NCI-H187 treated with DMSO at 0.1 percent for 48 hours (cell line): ENCODE measurements around the gene NEURL2.

ENCODE experiments used
- DNase-seq: peaks from one replicate; lab custom pipeline; 2025; lab: John Stamatoyannopoulos, UW

The NEURL2 gene

DNA sequence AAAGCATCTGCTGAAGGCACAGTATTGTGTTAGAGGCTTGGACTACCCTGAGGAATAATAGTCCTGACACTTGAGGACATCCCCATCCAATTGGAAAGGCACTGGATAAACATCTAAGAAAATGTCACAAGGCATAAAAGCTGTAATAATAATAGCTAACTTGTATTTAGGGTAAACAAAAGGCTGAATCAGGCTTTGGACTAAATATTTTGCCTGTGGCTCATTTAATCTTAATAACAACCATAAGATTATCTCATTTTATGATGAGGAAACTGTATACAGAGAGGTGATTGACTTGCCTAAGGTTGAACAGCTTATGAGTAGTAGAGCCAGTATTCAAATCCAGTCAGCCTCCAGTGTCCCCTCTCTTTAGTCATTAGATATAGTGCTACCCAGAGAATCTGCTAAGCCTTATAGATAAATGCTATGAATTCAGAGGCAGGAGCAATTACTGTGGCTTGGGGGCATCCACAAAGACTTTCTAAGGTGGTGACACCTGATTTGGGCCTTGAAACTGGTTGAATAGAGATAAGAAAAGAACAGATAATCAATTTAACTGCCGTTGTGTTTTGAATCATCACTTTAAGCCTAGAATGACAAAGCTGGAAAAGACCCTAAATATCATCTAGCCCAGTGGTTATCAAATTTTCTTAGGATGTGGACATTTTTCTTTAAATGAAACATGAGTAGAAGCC, 17.5 kb downstream of the NEURL2 start:
- DNase-seq: no peak

DNA sequence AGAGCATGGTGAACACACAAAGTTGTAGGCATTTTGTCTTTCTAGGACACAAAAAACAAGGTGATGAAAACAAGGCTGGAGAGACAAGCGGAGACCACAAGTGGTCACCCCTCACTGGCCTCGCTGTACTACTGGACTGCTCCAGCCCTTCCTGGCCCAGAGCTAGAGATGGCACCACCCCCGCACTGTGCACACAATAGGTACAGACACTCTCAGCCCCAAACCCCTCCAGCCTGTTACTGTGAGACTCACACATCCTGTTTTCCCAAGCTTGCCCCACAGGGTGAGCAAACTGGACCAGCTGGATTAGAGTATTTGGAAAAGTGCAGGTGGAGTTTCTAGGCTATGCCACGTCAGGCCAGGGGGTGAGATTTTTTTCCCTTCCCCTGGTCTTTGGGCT, 18.4 kb downstream of the NEURL2 start:
- no peak for DNase-seq

DNA sequence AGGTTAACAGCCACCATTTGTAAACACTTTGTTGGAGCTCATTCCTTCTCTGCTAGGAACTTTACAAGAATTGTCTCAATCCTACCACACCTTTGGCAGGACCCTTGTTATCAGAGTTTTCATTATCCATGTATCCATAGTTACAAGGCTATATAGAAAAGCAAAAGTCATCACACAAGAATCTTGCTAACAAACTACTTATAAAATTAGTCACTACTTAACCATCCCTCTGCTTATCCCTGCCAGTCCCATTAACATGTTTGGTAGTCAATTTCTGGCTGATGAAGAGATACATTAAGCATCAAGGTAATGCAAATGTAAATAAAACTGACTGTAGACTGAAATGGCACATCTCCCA, 23.2 kb downstream of the NEURL2 start:
- no peak for DNase-seq

- no peak for DNase-seq
These were observed 23.7 kb downstream of the NEURL2 start for GRCh38 chr20:45867136-45867818.

GRCh38 chr20:45866454-45866853, 24.6 kb downstream of the NEURL2 start:
- DNase-seq: no peak

DNA sequence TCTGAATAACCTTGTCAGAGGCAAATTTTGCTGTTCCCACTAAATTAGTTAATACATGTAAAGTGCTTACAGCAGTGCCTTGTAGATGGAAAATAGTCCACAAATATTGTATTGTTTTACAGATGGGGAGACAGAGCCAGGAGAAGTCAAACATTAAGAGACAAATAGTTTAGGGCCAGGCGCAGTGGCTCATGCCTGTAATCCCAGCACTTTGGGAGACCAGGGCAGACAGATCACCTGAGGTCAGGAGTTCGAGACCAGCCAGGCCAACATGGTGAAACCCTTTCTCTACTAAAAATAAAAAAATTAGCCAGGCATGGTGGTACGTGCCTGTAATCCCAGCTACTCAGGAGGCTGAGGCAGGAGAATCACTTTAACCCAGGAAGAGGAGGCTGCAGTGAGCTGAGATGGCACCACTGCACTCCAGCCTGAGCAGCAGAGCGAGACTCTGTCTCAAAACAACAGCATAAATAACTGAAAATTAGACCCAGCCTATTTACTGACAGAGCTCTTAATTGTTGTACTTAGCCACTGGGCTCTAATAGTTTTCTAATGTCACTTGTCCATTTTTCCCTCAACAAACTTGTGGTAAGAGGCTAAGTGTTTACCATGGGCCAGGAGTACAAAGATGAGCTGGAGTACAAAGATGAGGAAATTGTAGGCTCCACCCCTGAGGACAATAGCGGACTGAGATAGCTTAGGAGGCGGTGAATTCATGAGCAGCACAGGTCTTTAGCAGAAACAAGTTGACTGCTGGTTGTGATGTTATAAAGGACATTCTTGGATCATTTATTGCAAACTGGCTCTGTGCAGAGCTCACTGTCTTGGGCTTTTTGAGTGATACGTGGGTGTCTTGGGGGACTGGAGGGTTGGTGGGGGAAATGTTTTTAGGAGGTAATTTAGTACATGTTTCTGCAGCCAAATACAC, 27.2 kb downstream of the NEURL2 start:
- no peak for DNase-seq

DNA sequence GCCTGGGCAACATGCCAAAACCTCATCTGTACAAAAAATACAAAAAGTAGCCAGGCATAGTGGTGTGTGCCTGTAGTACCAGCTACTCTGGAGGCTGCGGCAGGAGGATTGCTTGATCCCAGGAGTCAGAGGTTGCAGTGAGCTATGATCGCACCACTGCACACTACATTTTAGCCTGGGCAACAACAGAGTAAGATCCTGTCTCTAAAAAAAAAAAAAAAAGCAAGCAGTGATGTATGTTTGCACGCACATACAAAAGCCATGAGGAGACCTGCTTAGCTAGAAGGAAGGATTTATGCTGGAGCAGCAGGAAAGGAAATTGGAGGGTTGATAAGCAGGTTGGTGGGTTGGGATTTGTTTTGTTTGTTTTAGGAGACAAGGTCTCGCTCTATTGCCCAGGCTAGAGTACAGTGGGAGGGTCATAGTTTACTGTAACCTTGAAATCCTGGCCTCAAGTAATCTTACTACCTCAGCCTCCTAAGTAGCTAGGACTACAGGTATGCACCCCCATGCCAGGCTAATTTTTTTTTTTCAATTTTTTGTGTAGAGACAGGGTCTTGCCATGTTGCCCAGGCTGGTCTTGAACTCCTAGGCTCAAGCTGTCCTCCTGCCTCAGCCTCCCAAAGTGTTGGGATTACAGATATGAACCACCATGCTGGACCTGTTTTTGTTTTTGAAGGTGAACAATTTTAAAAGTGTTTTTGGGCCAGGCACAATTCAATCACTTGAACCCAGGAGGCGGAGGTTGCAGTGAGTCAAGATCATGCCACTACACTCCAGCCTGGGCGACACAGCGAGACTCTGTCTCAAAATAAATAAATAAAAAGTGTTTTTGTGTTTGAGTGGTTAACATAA, 29.6 kb downstream of the NEURL2 start:
- no peak for DNase-seq

DNA sequence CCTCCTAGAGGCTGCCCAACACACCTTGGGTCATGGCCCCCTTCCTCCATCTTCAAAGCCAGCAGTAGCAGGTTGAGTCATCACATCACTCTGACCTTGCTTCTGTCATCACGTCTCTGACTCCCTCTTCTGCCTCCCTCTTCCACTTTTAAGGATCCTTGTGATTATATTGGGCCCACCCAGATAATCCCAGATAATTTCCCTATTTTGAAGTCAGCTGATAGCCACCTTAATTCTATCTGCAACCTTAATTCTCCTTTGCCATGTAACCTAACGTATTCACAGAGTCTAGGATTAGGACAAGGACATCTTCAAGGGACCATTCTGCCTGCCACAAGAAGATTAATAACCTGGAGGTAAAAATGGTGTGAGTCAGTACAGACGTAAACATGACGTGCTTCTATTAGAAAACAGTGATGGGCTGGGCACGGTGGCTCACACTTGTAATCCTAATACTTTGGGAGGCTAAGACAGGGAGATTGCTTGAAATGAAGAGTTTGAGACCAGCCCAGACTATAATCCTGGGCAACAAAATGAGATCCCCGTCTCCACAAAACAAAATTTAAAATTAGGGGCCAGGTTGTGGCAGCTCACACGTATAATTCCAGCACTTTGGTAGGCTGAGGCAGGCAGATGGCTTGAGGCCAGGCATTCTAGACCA, 30.3 kb downstream of the NEURL2 start:
- DNase-seq: no peak

GRCh38 chr20:45859916-45860315, 31.1 kb downstream of the NEURL2 start:
- DNase-seq: no peak

DNA sequence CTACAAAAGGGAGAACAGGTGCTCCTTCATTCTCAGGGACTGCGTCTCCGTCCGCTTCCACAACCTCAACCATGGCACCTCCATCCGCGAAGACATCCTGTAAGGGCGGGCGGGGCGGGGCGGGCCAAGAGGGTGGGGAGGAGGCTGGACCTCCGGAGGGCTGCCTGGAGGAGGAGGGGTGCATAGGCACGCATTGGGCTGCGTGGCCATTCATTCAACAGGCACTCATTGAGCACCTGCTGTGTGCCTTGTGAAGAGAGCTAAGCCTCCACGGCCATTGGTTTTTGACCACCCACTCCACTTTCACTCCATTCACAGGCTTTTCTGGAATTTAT, 33.2 kb downstream of the NEURL2 start:
- no peak for DNase-seq

GRCh38 chr20:45857114-45857881, 33.7 kb downstream of the NEURL2 start, which contains the start of the genes ACOT8 and ZSWIM3:
ACOT8 (minus strand) TSS chr20:45857392; CDS start chr20:45857315, 77 bp downstream.
ZSWIM3 (plus strand) TSS chr20:45857614; CDS start chr20:45857826, 212 bp downstream.
- DNase-seq: peak; percentile 98

DNA sequence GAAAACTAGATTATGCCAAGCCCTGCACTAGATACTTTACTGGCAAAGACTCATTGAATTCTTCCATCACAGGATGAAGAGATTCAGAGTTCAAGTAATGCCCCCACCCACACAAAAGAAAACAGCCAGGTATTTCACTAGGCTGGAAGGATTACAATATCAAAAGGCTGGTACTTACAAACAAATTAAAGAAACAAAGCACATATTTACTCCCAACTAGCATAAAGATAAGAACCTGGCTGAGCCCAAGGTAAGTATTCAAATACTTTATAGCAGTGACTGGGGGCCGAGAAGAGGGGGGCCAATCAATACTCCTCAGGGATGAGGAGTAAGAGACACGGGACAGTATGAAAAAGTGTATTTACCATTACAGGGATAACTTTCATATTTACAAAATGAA, 37.5 kb downstream of the NEURL2 start:
- DNase-seq: no peak

GRCh38 chr20:45852326-45852725, 38.7 kb downstream of the NEURL2 start:
- no peak for DNase-seq

DNA sequence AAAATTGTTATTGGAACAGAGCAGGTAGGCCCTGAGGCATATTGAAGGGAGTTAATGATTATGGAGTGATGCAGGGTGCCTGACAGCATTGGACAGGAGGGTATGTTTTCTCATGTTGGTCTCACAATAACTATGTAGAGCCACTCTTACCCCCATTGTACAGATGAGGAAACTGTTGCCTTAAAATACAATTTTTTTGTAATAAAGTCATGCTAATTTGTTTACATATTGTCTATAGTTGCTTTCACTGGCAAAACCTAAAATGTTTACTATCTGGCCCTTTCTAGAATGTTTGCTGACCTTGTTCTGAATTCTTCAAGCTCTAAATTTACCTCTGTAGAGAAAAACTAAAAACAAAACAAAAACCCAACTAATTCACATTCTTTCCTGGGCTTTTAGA, 39.5 kb downstream of the NEURL2 start:
- DNase-seq: no peak

GRCh38 chr20:45850926-45851325, 40.1 kb downstream of the NEURL2 start:
- DNase-seq: no peak

DNA sequence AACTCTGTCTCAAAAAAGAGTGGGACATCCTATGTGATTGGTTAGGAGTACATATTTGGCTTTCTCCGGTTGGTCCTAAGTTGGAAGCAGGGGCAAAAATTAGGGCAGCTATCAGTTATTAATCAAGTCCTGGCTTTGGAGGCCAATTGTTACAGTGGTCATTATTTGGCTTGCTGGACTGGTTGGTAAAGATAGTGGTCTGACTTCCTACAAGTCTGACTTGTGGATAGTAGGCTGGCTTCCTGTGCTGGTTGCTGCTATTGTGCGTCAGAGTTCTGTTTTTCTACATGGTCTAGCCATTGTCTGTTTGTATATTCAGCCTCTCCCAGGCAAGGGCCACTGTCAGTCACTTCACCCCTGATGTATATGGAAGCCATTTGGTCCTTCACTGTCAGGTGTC, 40.8 kb downstream of the NEURL2 start:
- no peak for DNase-seq

- DNase-seq: no peak
These were observed 41.9 kb downstream of the NEURL2 start for GRCh38 chr20:45848969-45849582.

DNA sequence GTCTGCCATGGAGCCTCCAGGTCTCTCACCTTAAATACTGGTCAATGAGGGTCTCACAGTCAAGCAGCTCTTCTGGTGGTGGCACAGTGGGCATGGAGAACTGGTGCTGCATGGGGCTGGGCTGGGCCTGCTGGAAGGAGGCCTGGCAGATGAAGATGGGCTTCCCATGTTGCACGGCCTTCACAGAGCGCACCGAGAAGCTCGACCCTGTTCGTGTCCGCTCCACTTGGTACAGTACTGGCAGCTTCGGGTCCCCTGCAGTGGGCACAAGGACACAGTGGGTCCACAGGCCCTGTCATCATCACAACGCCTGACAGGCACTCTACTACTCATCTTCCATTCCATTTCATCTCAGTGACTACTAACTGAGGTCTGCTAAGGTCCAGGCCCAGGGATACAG, 42.6 kb downstream of the NEURL2 start:
- no peak for DNase-seq

DNA sequence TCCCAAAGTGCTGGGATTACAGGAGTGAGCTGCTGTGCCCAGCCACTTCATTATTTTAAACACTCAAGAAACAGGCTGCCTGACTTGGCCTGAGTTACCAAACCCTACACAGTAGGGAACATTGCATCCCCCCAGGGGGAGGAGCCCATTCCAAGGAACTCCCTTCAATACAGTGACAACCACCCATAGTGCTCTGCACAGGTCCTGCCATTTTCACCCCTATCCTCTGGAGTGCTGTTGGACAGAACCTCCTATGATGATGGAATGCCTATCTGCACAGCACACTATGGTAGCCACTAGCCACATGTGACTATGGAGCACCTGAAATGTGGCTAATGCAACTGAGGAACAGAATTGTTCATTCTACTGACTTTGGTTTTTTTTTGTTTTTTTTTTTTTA, 45.6 kb downstream of the NEURL2 start:
- no peak for DNase-seq

- no peak for DNase-seq
These were observed 47.5 kb downstream of the NEURL2 start for GRCh38 chr20:45843506-45843905.
